Stimulated activated CD4-positive, alpha-beta T cell treated with anti-CD3 and anti-CD28 coated beads, Interleukin-12 subunit alpha, Interleukin-12 subunit beta, amount 100 ng/mL, for 24 hours (primary cell): ENCODE measurements around the gene TLX1.

Experiments
- DNase-seq, 2 experiments: peaks; one replicate each; pipeline ENCODE4 v3.0.0-alpha.2; 2020; ENCODE audit warnings: low read depth in 2 of 2

Gene TLX1

DNA sequence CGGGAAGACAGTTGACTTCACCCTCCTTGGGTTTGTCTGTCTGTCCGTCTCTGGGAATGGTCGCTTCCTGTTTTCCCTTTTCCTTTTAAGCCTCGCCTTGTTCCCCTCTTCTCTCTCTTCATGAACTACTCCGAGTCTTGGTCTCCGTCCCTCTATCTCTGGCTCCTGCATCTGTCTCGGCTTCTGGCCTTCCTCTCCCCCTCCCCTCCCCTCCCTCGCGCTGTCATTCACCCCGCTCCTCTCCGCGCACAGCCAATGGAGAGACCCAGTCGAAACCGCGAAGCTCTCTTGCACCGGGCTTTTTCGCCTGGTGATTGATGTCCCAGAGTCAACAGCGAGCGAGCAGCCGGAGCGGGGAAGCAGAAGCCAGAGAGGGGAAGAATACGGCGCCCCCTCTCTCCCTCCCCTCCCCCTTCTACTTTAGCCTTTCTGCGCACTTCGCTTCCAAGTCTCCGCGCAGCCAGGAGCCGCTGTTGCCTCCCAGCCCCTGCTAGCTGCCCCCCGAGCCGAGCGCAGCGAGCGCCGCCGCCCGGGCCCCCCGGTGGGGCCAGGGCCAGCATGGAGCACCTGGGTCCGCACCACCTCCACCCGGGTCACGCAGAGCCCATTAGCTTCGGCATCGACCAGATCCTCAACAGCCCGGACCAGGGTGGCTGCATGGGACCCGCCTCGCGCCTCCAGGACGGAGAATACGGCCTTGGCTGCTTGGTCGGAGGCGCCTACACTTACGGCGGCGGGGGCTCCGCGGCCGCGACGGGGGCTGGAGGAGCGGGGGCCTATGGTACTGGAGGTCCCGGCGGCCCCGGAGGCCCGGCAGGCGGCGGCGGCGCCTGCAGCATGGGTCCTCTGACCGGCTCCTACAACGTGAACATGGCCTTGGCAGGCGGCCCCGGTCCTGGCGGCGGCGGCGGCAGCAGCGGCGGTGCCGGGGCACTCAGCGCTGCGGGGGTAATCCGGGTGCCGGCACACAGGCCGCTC is at the start of gene TLX1:
TSS of gene TLX1 (plus strand) at position 317 of the 978 bp plus-strand sequence. CDS start at position 559, 242 bp downstream.
- DNase-seq, result no peak

GRCh38 chr10:101085846-101086245 is 45.3 kb upstream of the TLX1 start:
- no peak for DNase-seq

DNA sequence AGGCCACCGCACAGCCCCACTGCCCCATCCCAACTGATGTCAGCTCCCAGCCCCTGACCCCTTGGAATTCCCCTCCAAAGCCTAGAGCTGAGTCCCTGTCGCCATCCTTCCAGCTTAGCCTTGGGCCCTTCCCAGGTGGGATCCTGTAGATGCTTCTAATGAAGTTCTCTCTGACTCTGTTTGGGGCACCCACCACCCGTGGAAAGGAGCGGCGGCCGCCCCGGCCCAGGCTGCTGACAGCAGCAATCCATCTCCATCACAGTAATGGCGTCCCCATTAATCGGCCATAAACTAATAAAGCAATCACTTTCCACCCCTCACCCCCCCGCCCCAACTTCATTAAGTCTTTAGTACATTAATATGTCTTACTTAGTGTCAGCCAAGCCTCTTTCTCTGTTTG is 43.7 kb upstream of the TLX1 start:
- DNase-seq, result no peak

DNA sequence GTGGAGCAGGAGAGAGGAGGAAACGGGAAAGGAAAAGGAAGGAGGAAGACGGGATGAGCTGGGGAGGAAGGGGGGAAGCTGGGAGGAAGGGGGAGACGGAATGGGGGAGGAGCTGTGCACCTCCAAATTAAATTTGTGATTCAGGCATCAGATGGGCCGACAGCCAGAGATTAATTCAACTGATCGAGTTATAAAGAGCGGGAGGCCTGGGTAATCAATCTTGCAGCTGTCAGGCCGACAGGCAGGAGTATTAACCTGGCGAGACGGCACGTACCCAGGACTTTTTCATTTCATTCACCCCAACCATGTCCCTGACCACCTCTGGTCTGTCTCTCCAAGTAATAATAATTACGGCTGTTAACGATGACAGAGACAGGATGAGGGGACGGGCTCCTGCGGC is 43.1 kb upstream of the TLX1 start:
- DNase-seq, result no peak

GRCh38 chr10:101089520-101090299 is 41.4 kb upstream of the TLX1 start:
- DNase-seq, result no peak

DNA sequence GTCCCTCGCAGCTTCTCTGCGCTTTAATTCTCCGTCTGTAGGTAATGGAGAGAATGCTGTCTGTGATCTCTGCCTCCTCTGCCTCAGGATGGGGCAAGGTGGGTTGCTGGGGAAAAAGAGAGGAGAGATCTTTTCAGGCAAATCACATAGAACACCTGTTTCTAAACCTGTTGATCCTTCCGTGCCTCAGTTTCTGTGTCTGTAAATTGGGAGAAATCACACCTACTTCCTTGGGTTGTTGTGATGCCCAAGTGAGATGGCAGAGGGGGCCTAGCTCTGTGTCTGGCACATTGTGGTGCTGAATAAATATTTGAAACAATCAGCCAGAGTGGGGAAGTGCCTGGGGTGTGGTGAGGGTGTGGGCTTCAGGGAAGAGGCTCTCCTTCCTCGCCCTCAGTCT is 40.5 kb upstream of the TLX1 start:
- no peak for DNase-seq

GRCh38 chr10:101091546-101092290 is 39.4 kb upstream of the TLX1 start:
- DNase-seq, result no peak

DNA sequence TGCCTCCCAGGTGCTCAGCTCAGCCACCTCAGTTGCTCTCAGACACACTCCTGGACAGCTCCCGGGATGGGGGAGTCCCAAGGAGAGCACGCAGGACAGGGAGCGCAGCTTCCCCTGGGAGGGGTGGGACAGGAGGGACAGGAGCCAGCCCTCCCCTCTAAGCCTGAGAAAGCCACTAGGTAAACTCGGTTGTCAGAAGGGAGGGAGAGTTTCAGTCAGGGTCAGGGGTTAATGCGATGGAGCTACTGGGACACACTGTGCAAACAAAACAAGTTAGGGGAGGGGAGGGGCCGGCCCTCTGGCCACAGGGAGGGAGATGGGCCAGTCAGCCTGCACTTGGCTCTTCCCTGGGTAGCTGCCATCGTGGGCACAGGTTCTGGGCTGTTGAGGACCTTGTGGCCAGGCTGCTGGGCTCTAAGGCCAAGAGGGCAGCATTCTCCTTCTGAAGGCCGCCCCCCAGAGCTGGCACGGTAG is 38.2 kb upstream of the TLX1 start:
- no peak for DNase-seq

DNA sequence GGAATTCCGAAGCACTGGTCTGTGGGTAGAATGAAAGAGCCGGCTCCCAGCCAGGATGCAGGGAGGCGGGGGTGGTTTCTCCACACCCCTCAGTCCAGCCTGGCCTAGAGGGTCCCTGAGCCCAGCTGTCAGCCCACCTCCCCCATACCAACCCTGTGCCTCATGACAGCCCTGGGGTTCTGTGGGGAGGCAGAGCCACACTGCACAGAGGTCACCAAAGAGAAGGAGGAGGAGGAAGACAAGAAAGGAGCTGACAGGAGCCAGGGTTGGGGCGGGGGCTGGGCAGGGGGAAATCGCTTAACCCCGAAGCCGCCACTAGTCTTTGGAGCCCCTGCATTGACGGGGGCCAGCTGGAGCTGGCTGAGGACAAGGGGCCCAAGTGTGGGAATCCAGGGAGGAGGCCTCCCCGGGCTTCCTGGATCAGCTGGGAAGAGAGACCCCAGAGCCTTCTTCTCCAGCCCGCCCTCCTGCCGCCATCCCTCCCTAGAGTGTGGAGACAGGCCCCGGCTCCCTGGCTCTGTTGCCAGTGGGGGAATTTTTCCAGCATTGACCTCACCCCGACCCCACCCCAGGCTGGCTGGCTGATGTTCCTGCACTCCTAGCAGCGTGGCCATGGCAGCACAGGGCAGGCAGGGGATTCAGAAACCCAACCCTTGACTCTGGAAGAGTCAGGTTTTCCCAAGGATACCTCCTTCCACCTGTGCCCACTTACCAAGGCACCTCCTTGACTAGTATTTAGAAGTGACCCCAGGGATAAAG is 36.8 kb upstream of the TLX1 start:
- DNase-seq, result no peak

GRCh38 chr10:101095004-101095403 is 36.1 kb upstream of the TLX1 start:
- DNase-seq, result no peak

DNA sequence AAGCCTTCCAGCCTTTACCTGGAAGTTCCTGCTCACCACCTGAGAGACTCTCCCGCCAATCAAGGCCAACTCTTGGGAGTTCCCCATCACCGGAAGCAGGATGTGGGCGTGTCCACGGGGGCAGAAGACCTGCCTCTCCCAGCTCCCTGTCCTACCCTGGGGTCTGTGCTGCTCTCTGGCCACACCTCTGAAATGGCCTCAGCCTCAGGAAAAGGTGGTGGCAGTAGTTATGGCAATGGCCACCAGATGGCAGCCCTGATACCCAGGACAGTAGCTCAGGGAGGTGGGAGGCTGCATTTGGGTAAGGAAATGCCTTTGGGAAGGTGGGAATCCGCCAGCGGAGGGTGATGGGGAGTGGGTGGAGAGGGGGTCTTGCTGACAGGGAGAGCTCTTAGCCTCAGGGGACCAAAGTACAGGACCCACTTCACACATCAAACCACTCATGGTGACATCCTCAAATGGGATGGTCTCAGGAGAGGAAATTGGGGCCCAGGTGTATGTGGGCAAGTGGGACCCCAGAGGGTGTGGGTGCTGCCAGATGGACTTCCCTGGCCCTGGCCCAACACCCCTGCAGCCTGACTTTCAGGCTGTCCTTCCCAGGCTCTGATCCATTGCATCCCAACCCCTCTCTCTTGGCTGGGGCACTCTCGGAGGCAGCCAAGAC is 35.4 kb upstream of the TLX1 start:
- peak; percentile 51 to 74 for DNase-seq

DNA sequence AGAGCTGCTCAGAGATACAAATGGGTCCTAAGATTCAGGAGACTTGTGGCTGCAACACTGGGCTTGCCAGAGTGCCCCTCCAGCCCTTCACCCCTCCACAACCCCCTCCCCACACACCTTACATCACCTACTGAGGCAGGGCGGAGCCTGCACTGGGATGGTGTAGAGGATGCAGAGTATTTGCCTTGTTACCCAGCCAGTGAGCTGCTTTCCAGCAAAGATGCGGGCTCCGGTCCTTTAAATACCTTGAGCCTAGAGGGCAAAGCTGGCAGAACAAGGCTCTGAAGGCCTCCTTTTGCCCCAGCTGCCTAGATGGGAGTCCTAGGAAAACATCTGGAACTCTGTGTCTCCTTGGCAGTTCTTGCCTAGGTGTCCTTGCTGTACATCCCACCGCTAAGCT is 34.7 kb upstream of the TLX1 start:
- no peak for DNase-seq

DNA sequence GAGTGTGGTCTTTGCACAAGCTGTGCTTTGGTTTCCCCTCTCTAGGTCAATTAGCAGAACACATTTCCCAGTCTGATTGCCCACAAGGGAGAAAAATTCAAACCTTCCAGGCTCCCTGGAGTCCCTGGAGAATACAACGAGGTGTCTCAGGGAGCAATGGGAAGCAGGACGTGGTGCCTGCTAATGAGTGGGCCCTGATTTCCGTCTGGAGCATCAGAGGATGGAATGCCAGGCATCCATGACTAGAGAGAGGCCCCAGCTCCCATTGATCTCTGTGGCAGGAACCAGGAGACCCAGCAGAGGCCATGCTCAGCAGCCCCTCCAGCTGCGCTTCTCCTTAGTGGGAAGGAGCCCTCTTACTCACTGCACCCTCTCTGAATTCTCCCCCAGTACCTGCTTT is 33.2 kb upstream of the TLX1 start:
- no peak for DNase-seq

DNA sequence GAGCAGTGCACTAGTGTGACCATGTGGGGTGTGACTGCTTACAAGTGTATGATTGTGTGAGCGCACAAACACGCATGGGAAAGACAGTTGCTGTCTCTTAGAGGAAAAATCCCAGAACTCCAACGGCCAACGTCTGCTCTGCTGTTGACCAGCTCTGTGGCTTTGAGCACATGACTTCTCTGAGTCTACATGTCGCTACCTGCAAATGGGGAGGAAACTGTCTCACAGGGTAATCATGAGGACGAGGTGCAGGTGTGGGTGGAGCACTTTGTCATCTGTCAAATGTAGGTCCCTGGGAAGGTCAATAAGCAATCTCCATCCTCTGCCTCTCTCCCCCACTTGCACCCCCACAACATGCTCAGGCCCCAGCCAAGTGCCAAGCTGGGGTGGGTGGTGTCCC is 31.2 kb upstream of the TLX1 start:
- DNase-seq, result no peak

DNA sequence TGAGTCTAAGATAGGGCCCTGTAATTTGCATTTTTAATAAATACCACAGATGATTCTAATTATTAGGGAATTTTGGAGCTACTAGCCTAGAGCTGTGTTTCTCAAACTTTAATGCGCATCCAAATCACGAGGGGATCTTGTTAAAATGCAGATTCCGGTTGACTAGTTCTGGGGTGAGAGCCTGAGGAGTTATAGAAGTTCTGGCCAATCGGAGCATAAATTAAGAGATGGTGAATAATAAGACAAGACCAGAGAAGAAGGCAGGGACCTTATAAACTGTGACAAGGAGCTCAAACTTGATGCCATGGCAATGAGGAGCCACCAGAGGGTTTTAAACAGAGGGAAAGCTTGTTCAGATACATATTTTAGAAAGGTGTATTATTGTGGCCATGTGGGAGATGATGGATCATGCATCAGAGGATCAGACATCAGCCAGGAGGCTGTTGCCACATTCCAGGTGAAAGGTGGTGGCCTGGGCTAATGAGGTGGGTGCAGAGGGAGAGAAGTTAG is 29.7 kb upstream of the TLX1 start:
- no peak for DNase-seq

DNA sequence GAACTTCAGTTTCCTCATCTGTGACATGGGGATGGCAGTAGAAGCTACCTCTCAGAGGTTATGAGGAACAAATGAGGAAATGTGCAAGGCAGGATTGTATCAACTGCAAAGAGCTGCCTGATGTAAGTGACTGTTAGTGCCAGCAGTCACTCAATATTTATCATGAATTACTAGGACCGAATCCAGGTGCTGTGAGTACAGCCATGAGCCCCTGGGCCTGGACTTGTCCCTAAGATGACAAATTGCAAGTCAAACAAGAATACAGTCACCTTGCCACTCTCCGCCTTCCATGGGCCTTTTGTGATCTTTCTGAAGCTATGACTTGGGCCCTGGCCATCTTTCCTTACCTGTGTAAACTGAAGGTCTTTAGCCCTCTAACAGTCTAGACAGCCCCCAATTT is 27.7 kb upstream of the TLX1 start:
- no peak for DNase-seq

GRCh38 chr10:101106351-101106750 is 24.7 kb upstream of the TLX1 start:
- DNase-seq, result no peak

DNA sequence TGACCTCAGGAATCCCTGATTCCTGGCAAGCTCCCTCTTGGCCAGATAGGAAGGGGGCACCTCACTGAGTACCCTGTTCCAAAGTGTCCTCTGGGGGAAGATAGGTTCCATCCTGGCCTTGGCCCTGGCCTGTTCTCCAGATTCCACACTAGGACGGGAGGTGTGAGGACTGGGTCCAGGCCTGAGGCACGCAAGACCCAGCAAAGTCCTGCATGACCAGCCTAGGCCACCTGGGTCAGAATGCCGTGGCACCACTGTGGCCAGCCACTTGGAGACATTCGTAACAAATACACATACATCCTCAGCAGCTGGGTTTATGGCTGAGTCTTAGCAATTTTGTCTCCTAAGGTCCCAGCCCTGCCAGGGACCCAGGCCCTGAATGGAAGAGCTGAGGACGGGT is 23.3 kb upstream of the TLX1 start:
- no peak for DNase-seq

DNA sequence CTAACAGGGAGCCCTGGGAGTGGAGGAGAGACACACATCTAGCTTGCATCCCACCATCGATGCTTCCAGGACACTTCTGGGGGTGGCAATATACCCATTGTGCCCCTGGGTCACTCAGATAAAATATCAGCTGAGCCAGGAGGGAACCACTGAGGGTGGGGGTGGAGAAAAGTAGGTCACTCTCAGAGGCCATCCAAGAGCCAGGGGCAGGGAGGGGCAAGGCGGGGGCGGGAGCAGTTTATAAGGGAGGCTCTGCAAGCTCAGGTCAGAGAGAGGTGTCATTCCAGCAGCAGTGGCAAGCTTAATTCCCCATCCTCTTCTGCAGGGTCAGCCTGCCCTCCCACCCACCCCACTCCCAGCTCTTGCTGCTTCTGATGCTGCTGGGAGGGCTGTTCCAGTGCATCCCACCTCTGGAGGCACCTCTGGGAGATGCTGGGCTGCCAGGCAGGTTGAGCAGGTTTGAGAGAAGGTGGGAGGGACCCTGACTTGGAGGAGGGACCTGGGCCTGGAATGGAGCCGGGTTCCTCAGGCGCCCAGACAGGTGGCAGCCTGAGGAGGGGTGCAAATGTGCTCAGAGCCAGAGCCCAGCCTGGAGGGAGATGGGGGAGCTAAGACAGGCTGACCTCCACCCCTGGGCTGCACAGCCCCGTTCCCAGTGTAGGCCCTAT is 20.1 kb upstream of the TLX1 start:
- DNase-seq, result no peak

- no peak for DNase-seq
These were observed 19.6 kb upstream of the TLX1 start for GRCh38 chr10:101111547-101111946.
